ENCODE measurements around the gene TMEM131.
"Not testable (repeated sequence)": the region's sequence is repeated elsewhere in the genome, so short reads cannot be mapped to it uniquely, and the experiment has no call there.

TMEM131 gene

DNA sequence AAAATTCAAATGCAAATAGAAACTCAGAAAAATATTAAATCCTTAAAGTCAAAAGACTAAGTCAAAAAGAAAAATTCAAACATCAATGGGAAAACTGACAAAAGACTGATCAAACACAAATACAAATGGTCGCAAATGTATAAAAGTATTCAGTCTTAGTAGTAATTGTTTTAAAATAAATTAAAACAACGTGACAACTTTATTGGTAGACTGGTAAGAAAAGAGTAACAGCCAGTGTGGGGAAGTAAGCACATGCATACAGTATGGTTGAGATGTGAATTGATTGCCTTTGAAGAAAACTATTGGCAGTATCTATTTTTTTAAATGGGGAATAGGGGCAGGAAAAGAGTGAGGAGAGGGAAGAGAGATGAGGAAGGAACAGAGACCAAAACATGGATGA is 9.8 kb downstream of the TMEM131 start:
- no peak for DNase-seq

DNA sequence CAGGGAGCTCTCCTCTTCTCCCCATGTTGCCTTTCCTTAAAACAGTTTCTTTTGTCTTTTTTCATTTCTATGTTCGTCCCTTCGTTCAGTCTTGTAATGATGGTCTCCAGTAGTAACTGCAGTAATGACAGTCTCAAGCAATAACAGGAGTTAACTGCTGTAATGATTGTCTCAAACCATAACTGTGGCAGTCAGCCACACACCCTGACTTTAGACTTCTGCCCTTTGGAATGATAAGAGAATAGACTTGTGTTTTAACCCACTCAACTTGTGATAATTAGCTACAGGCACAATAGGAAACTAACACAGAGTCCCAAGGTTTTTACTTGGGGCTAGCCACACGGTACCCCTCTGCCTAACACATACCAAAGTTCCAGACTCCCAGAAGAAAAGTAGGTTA is 12.1 kb downstream of the TMEM131 start:
- peak; percentile 13 for DNase-seq

DNA sequence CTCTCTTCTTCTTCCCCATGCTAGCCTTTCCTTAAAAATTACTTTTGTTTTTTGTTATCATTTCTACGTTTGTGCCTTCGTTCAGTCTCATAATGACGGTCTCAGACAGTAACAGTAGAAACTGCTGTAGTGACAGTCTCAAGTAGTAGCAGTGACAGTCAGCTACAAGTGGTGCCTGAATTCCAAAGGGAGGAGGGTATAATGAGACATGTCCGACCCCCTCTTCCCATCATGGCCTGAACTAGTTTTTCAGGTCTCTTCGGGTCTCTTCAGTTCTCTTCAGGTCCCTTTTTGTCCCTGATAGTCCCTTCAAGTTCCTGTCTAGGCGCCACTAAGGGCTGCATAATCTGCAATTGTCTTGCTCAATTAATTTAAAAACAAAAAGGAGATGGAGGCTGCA is 12.6 kb downstream of the TMEM131 start:
- no peak for DNase-seq

DNA sequence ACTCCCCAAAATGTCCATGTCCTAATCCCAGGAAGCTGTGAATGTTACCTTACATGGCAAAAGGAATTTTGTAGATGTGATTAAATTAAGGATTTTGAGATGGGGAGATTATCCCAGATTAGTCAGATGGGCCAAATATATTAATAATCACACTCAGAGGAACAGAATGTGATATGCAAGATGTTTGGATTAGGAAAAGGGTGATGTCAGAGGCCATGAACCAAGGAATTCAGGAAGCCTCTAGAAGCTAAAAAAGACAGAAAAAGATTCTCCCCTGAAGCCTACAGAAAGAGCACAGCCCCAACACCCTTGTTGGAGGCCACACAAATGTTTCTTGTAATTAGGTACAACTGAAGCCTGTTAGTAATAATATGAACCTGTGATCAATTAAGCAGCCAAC is 13.1 kb downstream of the TMEM131 start:
- DNase-seq: no peak

DNA sequence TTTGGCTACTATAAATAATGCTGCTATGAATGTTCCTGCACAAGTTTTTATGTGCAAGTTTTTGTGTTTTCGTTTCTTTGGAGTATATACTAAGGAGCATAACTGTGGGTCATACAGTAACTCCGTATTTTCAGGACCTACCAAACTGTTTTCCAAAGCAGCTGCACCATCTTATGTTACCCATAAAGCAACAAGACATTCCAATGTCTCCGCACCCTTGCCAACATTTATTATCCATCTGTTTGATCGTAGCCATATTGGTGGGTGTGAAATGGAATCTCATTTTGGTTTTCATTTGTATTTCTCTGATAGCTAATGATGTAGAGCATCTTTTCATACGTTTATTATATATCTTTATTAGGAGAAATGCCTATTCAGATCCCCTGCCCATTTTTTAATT is 13.8 kb downstream of the TMEM131 start:
- no peak for DNase-seq

DNA sequence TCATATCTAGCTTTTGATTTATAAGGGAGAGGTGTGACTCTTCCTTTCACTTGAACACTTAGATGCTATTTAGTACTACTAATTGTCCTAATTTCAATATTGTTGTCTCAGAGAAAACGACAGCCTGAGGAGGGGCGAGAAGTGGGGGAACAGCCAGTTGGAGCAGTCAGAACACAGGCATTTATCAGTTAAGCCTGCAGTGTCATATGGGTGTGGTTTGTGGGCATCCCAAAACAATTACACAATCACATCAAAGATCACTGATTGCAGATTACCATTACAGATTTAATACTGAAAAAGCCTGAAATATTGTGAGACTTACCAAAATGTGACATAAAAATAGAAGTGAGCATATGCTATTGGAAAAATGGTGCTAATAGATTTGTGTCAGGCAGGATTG is 15.8 kb downstream of the TMEM131 start:
- no peak for DNase-seq

DNA sequence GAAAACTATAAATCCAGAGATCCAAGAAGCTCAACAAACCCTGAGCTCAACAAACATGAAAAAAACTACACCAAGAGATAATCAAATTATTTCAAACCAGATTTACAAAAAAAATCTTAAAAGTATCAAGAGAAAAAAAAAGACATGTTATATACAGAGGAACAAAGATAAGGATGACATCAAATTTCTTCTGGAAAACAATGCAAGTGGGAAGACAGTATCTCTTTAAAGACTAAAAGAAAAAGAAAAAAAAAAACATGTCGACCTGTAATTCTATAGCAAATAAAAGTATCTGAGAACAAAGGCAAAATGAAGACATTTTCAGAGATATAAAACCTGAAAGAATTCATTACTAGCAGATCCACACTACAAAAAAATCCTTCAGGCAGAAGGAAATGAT is 21.3 kb downstream of the TMEM131 start:
- no peak for DNase-seq

DNA sequence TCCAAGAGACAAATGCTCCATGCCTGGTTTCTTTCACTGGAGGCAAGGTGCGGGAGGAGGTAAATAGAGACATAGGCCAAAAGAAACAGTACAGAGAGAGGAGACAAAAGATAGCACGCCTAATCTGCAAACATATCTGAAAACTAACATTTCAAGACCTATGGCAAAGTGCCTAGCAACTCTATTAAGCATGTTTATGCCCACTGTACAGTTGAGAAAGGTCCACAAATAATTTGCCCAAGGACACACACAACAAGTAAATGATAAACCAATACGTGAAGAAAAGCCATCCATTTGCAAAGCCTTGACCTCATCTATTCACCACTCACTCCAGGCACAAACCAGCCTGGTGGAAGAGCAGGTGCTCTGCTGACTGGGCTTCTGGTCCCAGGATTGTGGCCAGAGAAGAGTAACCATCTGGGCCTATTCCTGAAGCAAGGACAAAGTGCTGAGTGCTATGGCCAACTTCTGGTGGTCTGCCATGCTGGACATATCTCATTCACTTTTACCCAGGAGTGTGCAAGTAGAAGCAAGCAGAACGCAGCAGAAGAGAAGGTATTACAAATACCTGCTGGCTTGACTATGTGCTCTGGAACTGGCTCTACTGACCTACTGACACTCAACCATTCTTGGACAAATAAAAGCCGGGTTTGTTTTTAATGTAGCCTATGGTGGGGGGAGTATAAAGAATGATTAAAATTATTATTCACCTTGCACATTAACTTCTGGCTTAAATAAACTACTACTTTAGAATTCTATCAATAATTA is 25.3 kb downstream of the TMEM131 start:
- no peak for DNase-seq

DNA sequence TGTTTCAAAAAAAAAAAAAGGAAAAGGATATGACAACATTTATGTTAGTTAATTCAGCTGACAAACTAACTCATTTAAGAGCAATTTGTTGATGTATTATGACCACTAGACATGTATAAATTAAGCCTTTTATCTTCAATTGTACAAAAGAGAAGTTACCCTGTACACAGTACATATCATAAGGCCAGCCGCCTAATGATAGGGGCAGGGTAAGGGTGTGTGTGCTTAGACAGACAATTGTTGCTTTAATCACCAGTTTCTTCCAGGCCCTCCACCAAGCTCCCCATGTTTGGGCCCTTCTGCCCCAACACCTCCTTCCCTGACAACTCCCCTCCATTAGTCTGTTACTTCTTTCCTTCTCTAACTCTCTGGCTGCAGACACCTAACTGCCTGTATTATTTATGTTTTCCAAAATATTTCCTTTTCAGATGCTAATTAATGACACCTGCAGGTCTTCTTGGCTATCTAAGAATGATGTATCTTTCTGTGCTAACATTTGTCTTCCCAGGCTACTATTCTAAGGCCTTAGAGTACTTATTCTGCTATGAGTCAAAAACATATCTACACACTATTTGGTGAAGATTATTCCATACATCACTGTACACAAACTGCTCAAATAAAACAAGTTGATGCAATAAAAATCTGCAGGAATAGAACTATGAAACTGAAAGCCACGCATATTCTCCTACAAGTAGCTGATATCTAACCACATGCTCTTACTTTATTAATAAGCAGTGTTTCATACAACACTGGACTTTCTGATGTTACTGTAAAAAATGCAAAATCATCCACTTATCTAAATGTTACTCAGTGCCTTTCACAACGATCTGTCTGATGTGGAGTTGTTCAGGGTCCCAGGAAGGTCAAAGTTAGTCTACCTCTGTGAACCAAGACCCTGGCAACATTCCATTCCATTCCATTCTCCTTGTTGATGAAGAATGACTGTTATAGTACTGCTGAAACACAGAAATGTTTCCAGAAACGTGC is 26.4 kb downstream of the TMEM131 start:
- DNase-seq: no peak

DNA sequence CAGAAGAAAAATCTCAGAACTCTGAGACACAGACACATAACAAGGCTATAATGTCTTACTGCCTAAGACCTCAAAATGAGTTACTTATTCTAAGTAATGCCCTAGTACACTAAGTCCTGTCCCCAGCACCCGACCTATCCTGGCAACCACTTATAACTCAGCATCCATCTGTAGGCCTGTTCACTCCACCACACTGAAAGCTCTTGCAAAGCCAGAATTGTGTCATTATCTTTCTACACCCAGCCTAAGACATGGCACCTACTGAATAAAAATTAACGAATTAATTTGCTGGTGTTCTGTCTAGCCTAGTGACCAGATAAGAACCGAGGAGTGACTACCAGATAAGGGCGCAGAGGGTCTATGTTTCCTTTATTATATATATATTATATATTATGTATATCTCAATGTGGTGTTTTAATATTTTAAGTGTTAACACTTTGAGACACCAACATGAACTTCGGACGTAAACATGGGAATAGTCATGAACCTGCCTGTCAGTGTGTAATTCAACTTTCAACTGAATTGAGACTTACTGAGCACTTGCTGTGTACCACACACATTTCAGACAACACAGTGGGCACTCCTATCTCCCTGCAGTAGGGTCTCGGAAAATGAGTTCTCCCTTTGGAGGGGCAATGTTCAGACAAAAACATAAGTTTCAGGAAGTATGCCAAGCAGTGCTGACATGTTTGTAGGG is 27.7 kb downstream of the TMEM131 start:
- no peak for DNase-seq

DNA sequence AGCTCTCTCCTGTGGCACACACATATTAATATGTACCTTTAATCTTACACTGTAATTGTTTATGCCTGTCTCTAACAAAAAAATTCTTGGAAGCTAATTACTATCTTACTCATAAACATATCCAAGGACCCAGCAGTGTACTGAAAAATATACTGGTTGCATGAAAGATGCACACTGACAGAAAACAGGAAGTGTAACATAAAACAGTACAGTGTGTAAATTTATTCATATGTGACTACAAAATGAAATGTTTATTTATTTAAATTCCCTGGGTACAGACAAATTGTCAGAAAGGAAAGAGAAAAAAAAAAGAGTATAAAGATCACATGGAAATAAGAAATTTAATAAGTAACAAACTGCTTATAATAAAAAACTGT is 28.5 kb downstream of the TMEM131 start:
- DNase-seq: no peak

DNA sequence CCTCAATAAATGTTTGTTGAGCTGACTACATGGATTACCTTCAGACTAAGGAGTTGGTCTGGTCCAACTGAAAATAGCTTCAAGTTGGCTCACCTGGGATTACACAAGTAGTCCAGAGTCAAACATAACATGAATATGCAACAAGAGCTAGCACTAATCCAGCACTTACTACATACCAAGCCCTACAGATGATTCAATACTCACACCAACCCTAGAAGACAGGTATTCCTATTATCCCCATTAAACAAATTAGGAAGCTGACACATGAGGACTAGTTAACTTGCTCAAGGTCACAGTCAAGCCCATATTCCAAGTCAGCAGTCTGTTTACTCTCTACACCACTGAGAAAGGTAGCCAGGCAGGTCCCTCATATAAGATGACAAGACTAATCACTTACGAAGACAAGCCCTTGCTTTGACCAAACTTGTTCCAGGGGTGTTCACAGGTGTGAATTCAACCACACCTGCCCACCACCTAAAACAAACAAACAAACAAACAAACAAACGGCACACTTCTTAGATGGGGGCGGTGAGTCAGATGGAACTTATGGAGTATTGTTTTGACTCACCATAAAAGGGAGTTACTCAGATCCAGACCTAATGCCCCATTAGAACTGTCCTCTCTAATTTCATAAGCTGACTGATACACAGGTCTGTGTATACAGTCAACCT is 29.1 kb downstream of the TMEM131 start:
- no peak for DNase-seq

DNA sequence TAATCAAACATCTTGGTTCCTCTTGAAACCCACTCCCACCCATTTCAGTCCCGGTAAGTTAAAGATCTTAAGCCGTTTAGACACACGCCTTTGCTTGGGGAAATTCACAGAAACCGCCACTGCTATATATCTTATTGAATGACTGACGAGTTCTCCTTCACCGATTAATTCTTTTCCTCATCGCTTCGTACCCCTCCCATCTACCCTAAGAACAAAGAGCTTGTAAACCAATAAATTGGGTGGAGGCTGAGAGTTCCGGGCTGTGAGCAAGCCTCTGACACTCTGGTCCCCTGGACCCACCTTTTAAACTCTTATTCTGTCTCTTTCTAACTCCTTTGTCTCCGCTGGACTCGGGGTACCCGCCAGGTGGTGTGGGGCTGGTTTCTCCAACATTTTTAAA is 30.6 kb downstream of the TMEM131 start:
- DNase-seq: no peak

DNA sequence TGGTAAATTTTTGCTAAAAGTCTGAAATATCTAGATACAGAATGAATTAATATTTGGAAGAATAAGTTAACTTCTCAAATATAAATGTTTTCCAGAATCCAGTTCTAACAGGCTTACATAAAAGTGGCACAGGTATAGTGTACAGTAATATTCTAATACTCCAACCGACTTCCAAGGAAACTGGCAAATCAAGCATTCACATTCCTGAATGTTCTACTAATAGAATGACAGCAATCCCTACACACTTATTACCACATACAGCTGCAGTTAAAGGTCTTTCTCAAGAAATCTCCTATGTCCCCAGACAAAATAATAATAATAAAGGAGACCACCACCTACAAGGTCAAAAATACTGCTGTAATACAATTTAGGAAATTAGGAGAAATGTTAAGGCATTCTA is 31.9 kb downstream of the TMEM131 start:
- no peak for DNase-seq

DNA sequence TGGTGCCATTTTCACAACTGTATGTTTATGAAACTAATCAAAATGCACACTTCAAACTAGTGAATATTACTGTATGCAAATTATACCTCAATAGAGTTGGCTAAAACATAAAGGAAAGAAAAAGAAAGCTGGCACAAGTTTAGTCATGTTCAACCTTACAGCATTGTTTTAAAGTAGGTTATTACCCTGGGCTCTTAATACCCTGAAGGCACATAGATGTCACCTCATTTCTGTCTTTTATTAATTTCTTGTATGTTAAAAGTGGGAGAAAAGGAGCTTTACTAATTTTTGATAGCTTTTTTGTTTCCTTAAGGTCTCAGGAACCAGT is 32.7 kb downstream of the TMEM131 start:
- no peak for DNase-seq

DNA sequence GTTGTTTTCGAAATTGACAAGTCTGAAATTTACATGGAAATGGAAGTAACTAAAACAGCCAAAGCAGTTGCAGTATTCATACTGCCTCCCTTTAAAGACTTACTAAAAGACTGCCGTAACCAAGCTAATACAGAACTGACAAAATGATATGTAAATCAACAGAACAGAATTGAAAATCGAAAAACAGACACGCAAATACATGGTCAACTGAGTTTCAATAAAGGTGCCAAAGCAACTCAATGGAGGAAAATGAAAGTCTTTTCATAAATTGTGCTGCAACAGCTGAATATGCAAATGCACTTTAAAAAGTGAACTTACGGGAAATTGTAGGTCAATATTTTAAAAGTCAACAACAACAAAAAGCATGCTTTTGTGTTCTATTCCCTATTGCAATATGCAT is 34.2 kb downstream of the TMEM131 start:
- no peak for DNase-seq

DNA sequence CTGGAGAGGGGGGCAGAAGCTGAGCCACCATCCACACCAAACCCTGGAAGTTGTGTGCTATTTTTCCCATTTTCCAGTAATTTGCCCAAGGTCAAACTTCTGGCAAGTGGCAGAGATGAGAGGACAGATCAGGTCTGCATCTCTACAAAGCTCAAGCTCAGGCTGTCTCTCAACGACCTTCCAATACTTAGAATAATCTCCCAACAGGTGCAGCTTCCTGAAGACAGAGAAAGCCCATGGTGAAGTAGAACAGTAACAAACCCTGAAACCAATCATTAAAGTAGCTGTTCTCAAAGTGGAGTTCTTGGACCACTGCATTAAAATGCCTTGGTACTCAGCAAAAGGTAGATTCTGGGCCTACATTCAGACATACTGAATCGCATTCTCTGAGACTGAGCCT is 37.6 kb downstream of the TMEM131 start:
- DNase-seq: no peak

DNA sequence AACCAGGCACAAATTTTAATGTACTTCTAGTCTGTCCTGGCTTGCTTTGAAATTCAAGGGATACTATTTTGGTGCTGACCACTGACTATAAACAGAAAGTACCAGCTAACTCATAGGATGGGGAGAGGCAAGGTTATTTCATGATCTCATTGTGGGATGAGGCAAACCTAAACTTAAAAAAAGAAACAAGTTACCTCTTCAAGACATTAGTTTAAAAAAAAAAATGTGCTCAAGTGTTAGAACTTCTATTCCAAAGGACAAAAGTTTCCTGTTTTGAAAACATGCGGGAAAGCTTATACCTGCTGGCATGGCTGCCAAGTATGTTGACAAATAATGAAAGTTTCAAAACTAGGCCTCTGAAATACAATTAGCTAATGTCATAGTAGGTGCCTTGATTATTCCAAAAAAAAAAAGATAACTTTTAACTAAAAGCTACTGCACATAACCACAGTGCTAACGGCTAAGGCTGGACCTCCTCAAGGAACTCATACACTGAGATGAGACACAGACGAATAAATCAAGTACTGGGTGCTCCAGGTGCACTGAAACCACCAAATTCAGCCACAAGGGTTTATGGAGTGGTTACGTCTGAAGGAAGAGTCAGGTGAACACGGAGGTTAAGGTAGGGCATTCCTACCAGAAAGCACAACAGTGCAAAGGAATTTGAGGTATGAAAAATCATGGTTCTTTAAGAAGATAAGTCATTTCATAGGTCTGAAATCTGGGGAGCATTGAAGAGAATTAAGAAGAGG is 38.1 kb downstream of the TMEM131 start:
- no peak for DNase-seq

DNA sequence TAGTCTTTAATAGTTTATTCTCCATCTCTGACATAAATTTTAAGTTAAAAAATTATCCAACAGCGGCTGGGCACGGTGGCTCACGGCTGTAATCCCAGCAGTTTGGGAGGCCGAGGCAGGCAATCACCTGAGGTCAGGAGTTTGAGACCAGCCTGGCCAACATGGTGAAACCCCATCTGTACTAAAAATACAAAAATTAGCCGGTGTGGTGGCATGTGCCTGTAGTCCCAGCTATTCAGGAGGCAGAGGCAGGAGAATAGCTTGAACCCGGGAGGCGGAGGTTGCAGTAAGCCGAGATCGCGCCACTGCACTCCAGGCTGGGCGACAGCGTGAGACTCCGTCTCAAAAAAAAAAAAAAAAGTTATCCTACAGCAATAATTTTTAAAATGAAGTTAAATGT is 39.0 kb downstream of the TMEM131 start:
- DNase-seq: not testable (repeated sequence)

DNA sequence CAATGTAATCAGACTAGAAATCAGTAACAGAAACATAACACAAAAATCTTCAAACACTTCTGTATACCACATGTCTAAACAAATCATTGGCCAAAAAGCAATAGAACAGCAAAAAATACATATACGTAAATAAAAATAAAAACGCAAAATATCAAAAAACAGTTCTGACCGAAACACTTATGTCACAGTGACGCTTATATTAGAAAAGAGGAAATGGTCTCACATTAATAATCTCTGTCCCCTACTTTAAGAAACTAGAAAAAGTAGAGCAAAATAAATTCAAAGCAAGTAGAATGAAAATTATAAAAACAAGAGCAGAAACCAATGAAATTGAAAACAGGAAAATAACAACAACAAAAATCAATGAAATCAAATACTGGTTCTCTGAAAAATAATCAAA is 41.9 kb downstream of the TMEM131 start:
- DNase-seq: no peak

DNA sequence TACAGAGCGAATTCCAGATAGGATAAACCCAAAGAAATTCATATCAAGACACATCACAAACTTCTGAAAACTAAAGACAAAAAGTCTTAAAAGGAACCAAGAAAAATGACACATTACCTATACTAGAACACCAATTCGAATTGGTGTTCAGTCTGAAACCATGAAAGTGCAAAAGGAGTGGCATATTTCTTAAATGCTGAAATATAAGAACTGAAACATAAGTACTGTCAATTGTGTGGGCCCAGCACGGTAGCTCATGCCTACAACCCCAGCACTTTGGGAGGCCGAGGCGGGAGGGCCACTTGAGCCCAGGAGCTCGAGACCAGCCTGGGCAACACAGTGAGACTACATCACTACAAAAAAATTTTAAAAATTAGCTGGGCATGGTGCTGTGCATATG is 43.4 kb downstream of the TMEM131 start:
- DNase-seq: no peak

DNA sequence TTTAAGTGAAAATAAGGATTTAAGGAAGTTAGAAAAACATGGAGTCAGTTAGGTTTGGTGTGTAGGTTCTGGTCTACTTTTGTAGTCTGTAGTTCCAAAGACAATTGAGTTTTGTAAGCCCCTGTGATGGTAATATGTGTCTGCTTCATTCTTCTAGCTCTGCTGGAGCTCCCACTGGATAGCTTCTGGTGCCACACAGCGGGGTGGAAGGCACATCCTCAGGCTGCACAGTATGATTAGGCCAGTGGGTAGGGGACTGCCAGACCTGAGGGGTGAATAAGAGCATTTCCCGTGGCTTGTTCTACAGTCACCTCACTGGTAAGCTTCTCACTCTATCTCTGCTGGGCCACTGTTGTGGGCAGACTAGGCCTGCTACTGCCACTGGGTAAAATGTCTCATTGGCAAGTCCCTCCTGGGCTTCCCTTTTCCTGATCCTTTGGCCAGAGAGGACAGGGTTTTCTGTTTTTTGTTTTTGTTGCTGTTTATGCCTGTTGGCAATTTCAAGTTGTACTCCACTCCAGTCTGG is 44.5 kb downstream of the TMEM131 start:
- DNase-seq: no peak

Data from NCI-H2227 treated with DMSO at 0.1 percent for 48 hours (cell line).